HepG2 (cell line): ENCODE measurements around the gene PHOSPHO2. TPM values are rescaled to one million over a fixed set of nuclear protein-coding genes. Genes with fewer than 3 reads are reported as not detected.
A peak's percentile ranks its signal among the peaks of the same experiment; 100 is the strongest.

Experiments used
- CEBPG ChIP-seq: IDR thresholded peaks from 2 replicates; pipeline ENCODE4 v1.6.1; 2016
- MXD1 ChIP-seq: sonication (generic); formaldehyde crosslinking; IDR thresholded peaks from 2 replicates; pipeline ENCODE4 v1.4.0; 2020; ENCODE audit warnings: mild to moderate bottlenecking, missing genetic modification reagents
- TAF1 ChIP-seq: sonication (generic); formaldehyde crosslinking; IDR thresholded peaks from 2 replicates; pipeline ENCODE4 v1.4.0; 2020; ENCODE audit warnings: missing genetic modification reagents
- ZNF160 ChIP-seq: sonication (generic); formaldehyde crosslinking; IDR thresholded peaks from 2 replicates; pipeline ENCODE4 v1.8.0; 2022; ENCODE audit warnings: mild to moderate bottlenecking, inconsistent platforms, missing genetic modification reagents
- ZNF318 ChIP-seq: sonication (generic); formaldehyde crosslinking; IDR thresholded peaks from 2 replicates; pipeline ENCODE4 v1.4.0; 2020; ENCODE audit warnings: mild to moderate bottlenecking, missing genetic modification reagents
- polyA plus RNA-seq, 8 experiments: library from polyadenylated mRNA; depleted of rRNA in 3 of 8; stranded (reverse) in 7 of 8; unstranded in 1 of 8; fragments of >200 nt; fragmentation: Illumina TruSeq in 4 of 8; extraction: Trizol in 4 of 8; gene quantifications; 2 replicates each; pipeline versions ENCODE4 v1.2.1 to v1.2.3, GENCODE V29; 2011 to 2016; ENCODE audit warnings: low read depth in 4 of 8, missing spikeins in 1 of 8, mixed read lengths in 1 of 8; ENCODE audit not compliant: insufficient read depth in 1 of 8
- total RNA-seq, 5 experiments: library from RNA; depleted of rRNA; stranded (reverse); fragments of >200 nt; fragmentation: Illumina TruSeq; extraction: Trizol; gene quantifications; 2 replicates each; pipeline ENCODE4 v1.2.3, GENCODE V29; 2016; ENCODE audit warnings: low read depth in 1 of 5

Gene PHOSPHO2
- total and polyA plus RNA-seq, 2 of the 13 experiments (the other 11 are each of a cell fraction or from before 2014, with no cell fraction given), result 6.1 to 11.4 TPM

- no peak for TF ChIP-seq ZNF318 (CRISPR knock-in tag)
- no peak for TF ChIP-seq MXD1 (CRISPR knock-in tag)
- TF ChIP-seq TAF1, result no peak
- 0 out of 2 replicates have a peak, but pooled peaks have one; percentile 33 for TF ChIP-seq ZNF160
- no peak for TF ChIP-seq CEBPG (CRISPR knock-in tag)
- TF ChIP-seq, all 625 proteins: peak for 1
Measured at GRCh38 chr2:169690958-169691357, 3.3 kb upstream of the PHOSPHO2 start (continued).
